ACHN (cell line): ENCODE results near the gene TMEM132C.

Experiments
- DNase-seq: peaks from one replicate; pipeline ENCODE4 v3.0.0-alpha.2; 2015
- in situ Hi-C: cut with HindIII; loops from 2 replicates; pipeline ENCODE4 v1.10.0; 2017; ENCODE audit warnings: low sequenced_read_pairs, low pct_ligation_motif_present, low pct_unique_long_range_greater_than_20kb

TMEM132C gene

DNA sequence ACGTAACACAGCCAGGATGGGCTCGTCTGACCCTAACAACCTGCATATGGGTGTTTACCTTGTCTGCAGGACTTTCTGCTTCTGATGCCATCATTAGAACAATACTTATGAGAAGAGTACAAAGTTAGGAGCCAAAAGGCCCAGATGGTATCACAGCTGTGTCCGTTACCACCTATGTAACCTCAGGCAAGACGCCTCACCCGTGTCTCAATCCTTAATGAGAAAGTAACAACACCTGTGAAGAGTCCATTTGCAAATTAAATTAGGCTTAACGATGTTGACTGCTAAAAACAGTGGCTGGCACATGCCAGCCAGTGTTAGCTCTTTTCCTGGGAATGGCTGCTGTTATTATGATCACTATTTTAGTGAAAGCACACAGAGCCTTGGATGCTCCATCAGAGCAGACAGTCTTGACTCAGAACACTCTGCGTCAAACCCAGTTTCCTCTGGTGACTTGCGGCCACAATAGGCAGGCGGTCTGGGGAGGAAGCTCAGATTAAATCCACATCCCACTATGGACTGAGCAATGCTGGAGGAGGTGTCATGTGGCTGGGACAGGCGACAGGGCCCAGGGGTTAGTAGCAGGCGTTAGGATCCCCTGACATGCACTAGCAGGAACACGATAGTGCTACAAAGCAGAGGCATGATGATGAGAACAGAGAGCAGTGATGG, 431.5 kb downstream of the TMEM132C start:
- DNase-seq: no peak
- in situ Hi-C loops: no loop called here

- in situ Hi-C loops: no loop called here
- no peak for DNase-seq
These were observed 432.1 kb downstream of the TMEM132C start for GRCh38 chr12:128699106-128699505.

GRCh38 chr12:128702371-128702770, 435.4 kb downstream of the TMEM132C start:
- DNase-seq: no peak
- in situ Hi-C loops: no loop called here

GRCh38 chr12:128705140-128705539, 438.2 kb downstream of the TMEM132C start:
- in situ Hi-C loops: no loop called here

GRCh38 chr12:128707488-128707887, 440.5 kb downstream of the TMEM132C start:
- DNase-seq: no peak
- in situ Hi-C loops: no loop called here

More at GRCh38 chr12:128705140-128705539, 438.2 kb downstream of the TMEM132C start:
- no peak for DNase-seq

GRCh38 chr12:128708789-128709188, 441.8 kb downstream of the TMEM132C start:
- in situ Hi-C loops: no loop called here
- DNase-seq: no peak

GRCh38 chr12:128709660-128710059, 442.7 kb downstream of the TMEM132C start:
- in situ Hi-C loops: no loop called here
- DNase-seq: no peak

DNA sequence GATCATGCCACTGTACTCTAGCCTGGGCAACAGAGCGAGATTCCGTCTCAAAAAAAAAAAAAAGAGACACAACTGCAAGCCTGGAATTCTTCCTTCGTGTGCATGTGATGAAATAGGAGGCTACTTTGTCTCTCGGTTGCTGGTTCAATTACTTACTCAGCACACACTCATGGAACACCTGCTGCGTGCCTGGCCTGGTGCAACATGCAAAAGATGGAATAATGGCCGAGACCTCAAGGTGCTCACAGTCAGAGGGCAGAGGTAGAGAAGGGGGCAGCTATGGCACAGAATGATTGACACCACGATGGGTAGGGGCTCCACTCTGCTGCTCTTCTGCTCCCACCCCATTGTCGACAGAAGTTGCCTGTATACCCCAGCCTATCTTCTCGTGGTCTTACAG, 444.5 kb downstream of the TMEM132C start:
- DNase-seq: no peak
- in situ Hi-C loops: no loop called here

DNA sequence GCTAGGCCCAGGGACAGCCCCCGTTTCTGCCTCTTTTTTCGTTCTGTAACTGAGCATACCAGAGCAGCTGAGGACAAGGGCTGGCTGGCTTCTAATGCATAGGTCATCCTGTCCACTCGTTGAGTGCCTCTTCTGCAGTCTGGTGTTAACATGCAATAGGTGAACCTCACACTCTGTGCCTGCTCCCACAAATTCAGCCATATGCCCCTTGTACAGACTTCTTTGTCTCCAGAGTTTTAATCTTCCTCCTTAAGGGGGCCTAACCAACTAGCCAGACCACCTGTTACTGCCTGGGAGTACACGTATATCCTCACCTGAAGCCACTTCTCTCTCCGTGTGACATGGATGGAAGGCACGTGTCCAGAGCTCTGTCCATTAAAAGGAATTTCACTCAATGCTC, 445.7 kb downstream of the TMEM132C start:
- in situ Hi-C loops: no loop called here
- no peak for DNase-seq

- no peak for DNase-seq
- in situ Hi-C loops: no loop called here
These were observed 448.5 kb downstream of the TMEM132C start for GRCh38 chr12:128715485-128715884.

- in situ Hi-C loops: no loop called here
- DNase-seq: peak; percentile 73
These were observed 457.6 kb downstream of the TMEM132C start for GRCh38 chr12:128724468-128725046.

- in situ Hi-C loops: no loop called here
- peak; percentile 17 for DNase-seq
These were observed 459.9 kb downstream of the TMEM132C start for GRCh38 chr12:128726886-128727285.

DNA sequence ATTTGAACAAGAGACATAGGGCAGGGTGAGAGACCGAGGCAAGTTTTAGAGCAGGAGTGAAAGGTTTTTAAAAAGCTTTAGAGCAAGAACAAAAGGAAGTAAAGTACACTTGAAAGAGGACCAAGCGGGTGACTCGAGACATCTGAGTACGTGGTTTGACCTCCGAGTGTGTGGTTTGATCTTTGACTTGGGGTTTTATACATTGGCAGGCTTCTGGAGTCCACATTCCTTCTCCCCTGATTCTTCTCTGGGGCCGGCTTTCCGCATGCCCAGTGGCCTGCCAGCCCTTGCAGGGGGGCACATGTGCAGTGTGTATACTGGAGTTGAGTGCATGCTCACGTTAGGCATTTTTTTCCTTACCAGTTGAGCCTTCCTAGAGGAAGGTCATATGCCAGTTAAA, 460.5 kb downstream of the TMEM132C start:
- in situ Hi-C loops: no loop called here

DNA sequence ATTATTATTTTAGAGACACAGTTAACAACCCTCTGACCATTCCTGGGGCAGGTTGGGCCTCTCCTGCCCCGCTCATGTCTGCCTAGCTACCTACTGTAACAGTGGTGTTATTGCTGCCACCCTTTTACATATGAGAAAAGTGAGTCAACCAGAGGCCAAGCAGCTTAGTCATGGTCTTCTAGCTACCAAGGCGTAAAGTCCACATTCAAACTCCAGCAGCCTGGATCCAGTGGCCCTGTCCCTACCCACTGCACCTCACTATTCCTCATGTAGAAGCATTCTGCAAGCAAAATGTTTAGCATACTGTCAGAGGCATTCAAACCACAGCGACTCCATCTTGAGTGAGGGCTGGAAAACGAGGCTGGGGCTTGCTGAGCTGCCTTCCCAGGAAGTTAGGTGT, 461.0 kb downstream of the TMEM132C start:
- DNase-seq: peak; percentile 99
- in situ Hi-C loops: no loop called here

More for the DNA sequence above, 460.5 kb downstream of the TMEM132C start:
- DNase-seq: peak; percentile 99

DNA sequence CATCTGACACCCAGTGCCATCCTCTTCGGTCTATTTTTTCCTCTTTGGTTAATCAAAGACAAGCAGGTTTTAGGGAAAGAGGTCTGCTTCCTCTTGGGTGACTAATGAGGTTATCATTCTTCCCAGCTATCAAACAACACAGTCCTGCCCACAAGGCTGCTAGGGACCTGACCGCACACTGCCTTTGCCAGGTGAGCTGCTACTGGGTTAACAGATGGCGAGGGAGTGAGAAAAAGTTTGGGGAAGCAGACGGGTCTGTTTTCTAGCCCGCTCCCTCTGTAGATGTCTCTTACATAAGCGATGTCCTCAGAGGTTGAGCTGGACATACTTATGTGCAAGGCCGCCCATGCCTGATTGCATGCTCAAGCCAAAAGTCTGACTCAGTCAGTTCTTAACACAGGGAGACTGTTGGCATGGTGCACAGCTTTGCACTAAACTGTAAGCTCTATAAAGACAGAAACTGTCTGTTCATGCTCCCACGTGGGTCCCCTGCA, 462.7 kb downstream of the TMEM132C start:
- in situ Hi-C loops: no loop called here
- DNase-seq: peak; percentile 95

- no peak for DNase-seq
- in situ Hi-C loops: no loop called here
These were observed 467.4 kb downstream of the TMEM132C start for GRCh38 chr12:128734371-128734770.

DNA sequence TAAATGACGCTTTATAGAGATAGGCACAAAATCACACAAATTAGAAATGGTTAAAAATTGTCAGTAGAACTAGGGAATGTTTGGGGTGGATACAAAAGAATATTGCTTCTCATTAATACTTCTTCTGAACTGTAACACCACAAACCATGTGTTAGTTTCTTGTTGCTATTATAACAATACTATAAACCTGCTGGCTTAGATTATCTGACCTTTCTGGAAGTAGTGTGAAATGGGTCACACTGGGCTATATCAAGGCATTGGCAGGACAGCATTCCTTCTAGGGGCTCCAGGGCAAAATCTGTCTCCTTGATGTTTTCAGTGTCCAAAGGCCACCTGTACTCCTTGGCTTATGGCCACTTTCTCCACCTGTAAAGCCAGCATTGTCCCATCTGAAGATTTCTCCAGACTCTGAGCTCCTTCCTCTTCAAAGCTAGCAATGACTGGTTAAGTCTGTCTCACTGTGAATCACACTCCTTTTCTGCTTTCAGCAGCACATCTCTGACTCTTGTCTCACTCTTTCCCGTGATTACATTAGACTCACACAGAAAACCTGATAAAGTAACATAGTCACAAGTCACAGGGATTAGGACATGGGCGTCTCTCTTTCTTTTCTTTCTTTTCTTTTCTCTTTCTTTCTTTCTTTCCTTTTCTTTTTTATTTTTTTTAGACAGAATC, 470.5 kb downstream of the TMEM132C start:
- no peak for DNase-seq
- in situ Hi-C loops: no loop called here

- DNase-seq: no peak
- in situ Hi-C loops: no loop called here
These were observed 476.9 kb downstream of the TMEM132C start for GRCh38 chr12:128743916-128744315.

GRCh38 chr12:128745772-128746689, 479.1 kb downstream of the TMEM132C start:
- in situ Hi-C loops: no loop called here
- no peak for DNase-seq
